ES-I3 (cell line): ENCODE measurements around the gene FAM117A.
"Not testable (repeated sequence)": the region's sequence is repeated elsewhere in the genome, so short reads cannot be mapped to it uniquely, and the experiment has no call there.

Experiments used
- H3K36me3 ChIP-seq: 2 replicates; pipeline ENCODE4 v1.6.1; 2013; ENCODE audit warnings: mild to moderate bottlenecking, low read length, control low read depth, moderate library complexity; ENCODE audit not compliant: insufficient read depth
- H3K4me1 ChIP-seq: 2 replicates; pipeline ENCODE4 v1.6.1; 2013; ENCODE audit warnings: mild to moderate bottlenecking, control low read depth, low read length; ENCODE audit not compliant: insufficient read depth
- H3K9ac ChIP-seq: 2 replicates; pipeline ENCODE4 v1.6.1; 2013; ENCODE audit warnings: low read depth, mild to moderate bottlenecking, low read length, moderate library complexity
- H3K9me3 ChIP-seq: 2 replicates; pipeline ENCODE4 v1.6.1; 2013; ENCODE audit warnings: mild to moderate bottlenecking, low read length, moderate library complexity; ENCODE audit not compliant: control insufficient read depth, insufficient read depth

FAM117A gene

DNA sequence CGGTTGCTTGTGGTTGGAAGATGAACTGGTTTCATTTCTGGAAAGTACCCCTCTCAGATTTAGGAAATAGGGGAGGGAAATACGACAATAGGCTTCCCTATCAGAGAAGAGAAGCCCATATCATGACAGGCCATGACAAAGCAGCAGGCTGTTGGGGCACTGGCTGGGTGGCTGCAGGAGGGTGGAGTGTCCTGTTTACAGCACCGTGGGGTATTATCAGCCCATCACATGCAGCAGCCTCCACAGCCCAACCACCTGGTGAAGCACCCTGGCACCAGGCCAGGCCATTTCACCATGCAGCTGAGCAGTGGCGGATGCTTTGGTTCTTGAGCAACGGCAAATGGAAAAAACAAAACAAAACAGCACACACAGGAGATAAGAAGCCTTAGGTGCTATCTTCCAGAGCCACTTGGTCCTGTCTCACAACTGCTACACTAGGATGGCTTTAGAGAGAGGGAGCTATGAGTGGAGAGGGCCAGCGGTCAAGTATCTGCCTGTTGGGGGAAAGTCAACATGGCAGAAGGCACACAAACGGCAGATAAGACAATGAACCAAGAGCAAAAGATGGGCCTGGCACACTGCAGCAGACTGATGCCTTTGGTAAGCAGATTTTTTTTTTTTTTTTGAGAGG lies 24.2 kb downstream of the FAM117A start:
- H3K9ac ChIP-seq: no peak overlapping the region

GRCh38 chr17:49738456-49739163 lies 25.3 kb downstream of the FAM117A start:
- Histone ChIP-seq H3K36me3 (no peaks in the 10 kb centered on the region), H3K4me1 (no peaks in the 10 kb centered on the region), H3K9me3 (no peaks in the 10 kb centered on the region), H3K9ac (no peak overlapping the region)

More for the DNA sequence above, 24.2 kb downstream of the FAM117A start:
- no peaks in the 10 kb centered on the region for H3K36me3 ChIP-seq
- H3K4me1 ChIP-seq: no peaks in the 10 kb centered on the region
- H3K9me3 ChIP-seq: no peaks in the 10 kb centered on the region

DNA sequence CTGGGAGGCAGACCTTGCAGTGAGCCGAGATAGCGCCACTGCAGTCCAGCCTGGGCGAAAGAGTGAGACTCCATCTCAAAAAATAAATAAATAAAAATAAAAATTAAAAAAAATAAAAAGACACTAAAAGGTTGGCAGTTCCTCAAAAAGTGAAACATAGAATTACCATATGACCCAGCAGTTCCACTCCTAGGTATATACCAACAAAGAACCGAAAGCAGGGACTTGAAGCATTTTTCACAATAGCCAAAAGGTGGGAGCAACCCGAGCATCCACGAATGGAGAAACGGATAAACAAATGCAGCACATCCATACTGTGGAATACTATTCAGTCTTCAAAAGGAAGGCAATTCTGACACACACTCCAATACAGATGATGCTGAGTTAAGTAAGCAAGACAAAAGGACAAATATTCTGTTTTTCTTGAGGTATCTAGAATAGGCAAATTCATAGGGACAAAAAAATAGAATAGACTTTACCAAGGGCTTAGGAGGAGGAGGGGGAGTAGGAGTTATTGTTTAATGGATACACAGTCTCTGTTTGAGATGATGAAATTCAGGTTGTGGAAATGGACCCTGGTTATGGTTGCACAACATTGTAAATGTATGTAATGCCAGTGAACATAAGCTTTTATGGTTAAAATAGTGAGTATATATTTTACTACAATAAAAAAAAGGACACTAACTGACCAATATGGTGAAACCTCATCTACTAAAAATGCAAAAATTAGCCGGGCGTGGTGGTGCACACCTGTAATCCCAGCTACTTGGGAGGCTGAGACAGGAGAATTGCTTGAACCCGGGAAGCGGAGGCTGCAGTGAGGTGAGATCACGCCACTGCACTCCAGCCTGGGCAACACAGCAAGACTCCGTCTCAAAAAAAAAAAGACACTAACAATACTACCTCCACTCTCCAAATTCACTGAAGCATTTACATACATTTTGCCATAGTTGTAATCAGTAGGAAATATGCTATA lies 29.1 kb downstream of the FAM117A start:
- no peaks in the 10 kb centered on the region for H3K36me3 ChIP-seq
- no peaks in the 10 kb centered on the region for H3K4me1 ChIP-seq
- no peak overlapping the region for H3K9ac ChIP-seq
- H3K9me3 ChIP-seq: no peaks in the 10 kb centered on the region

- Histone ChIP-seq H3K36me3 (no peaks in the 10 kb centered on the region), H3K4me1 (no peaks in the 10 kb centered on the region), H3K9me3 (no peaks in the 10 kb centered on the region), H3K9ac (no peak overlapping the region)
Observed at GRCh38 chr17:49731435-49731831, 32.5 kb downstream of the FAM117A start.

- Histone ChIP-seq H3K9ac (no peak overlapping the region), H3K4me1 (no peaks in the 10 kb centered on the region), H3K9me3 (no peaks in the 10 kb centered on the region), H3K36me3 (no peaks in the 10 kb centered on the region)
Observed at GRCh38 chr17:49730785-49731434, 33.0 kb downstream of the FAM117A start.

DNA sequence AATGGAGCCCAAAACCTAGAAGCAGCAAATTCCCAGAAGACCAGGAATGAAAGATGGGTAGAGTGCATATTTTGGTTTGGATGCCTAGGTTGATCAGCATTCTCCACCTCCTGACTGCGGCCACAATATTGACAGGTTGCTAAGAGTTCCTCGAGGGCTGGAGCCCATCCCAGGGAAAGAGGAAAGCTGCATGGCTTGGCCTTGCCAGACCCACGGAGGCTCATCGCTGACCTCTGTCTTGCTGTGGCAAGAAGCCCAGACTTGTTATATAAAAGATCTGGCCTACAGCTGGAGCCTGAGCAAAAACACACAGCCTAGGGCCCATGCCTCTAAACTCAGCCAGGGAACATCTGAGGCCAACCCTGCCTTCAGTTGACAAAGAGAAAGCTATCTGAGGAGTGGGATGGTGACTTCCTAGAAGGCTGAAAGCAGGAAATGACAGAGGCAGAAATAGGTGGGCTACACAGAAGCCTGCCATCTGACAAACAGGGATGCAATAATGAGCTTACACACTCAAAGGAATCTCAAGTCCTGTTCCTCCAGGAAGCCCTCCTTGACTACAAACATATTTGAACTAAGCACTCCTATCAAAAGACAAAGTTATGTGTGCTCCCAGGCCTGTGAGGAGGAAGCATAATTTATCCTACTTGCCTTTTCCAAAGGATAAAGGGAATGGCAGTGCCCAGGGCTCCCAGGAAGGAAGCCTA lies 33.7 kb downstream of the FAM117A start:
- H3K9me3 ChIP-seq: no peaks in the 10 kb centered on the region
- no peak overlapping the region for H3K9ac ChIP-seq
- no peaks in the 10 kb centered on the region for H3K36me3 ChIP-seq
- no peaks in the 10 kb centered on the region for H3K4me1 ChIP-seq

GRCh38 chr17:49729069-49729468 lies 34.9 kb downstream of the FAM117A start:
- Histone ChIP-seq H3K9ac (no peak overlapping the region), H3K9me3 (no peaks in the 10 kb centered on the region), H3K4me1 (no peaks in the 10 kb centered on the region)

DNA sequence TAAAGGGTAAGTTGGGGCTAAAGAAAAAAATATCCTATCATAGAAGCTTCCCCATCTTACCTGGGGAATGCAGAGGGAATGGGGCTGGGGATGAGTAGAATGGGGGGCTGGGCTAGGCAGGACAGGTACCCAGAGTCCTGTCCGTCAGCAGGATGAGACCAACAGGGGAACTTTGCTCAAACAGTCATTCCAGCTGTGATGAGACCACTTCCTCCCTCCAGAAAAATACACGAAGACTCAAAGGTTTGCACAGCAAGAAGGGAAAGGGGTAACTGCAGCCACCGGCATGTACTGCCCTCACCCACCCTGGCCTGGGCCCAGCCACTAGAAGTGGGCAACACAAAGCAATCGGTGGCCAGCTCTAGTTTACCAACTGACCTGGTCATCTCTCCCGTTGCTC lies 35.5 kb downstream of the FAM117A start:
- H3K9ac ChIP-seq: no peak overlapping the region
- H3K4me1 ChIP-seq: 0 out of 2 replicates have a peak, but pooled peaks cover 3% of the 10 kb centered on the region
- H3K36me3 ChIP-seq: no peaks in the 10 kb centered on the region
- no peaks in the 10 kb centered on the region for H3K9me3 ChIP-seq

More at GRCh38 chr17:49729069-49729468, 34.9 kb downstream of the FAM117A start:
- no peaks in the 10 kb centered on the region for H3K36me3 ChIP-seq

- H3K9ac ChIP-seq: no peak overlapping the region
- no peaks in the 10 kb centered on the region for H3K9me3 ChIP-seq
- 0 out of 2 replicates have a peak, but pooled peaks cover 5% of the 10 kb centered on the region for H3K4me1 ChIP-seq
- H3K36me3 ChIP-seq: no peaks in the 10 kb centered on the region
Observed at GRCh38 chr17:49727380-49727779, 36.6 kb downstream of the FAM117A start.

GRCh38 chr17:49725452-49726130 lies 38.3 kb downstream of the FAM117A start:
- H3K9me3 ChIP-seq: no peaks in the 10 kb centered on the region
- peaks cover 6% of the 10 kb centered on the region; the same call in 1 of the 2 replicates for H3K36me3 ChIP-seq
- no peak overlapping the region for H3K9ac ChIP-seq
- H3K4me1 ChIP-seq: 0 out of 2 replicates have a peak, but pooled peaks cover 5% of the 10 kb centered on the region

GRCh38 chr17:49724552-49724951 lies 39.4 kb downstream of the FAM117A start:
- H3K9ac ChIP-seq, H3K9me3 ChIP-seq, H3K4me1 ChIP-seq, H3K36me3 ChIP-seq: not testable (repeated sequence)

DNA sequence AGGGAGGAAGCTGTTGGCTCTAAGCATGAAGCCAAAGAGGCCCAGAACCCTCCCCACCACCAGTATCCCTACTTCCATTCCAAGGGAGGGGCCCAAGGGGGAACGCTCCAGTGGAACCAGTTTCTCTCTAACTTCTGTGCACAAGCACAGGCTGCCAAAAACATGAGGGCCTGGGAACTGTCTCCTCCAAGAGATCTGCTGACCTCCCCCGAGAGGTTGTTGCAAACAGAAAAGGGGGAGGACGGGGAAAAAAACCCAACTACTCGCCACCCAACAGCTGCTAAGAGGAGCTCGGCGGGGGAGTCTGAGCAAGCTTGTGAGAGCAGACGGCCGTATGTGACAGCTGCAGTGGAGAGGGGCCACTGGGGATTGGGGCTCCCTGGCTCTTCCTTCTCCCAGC lies 40.5 kb downstream of the FAM117A start:
- Histone ChIP-seq H3K9ac (no peak overlapping the region), H3K4me1 (0 out of 2 replicates have a peak, but pooled peaks cover 5% of the 10 kb centered on the region), H3K36me3 (peaks cover 9% of the 10 kb centered on the region; the same call in 1 of the 2 replicates), H3K9me3 (no peaks in the 10 kb centered on the region)

DNA sequence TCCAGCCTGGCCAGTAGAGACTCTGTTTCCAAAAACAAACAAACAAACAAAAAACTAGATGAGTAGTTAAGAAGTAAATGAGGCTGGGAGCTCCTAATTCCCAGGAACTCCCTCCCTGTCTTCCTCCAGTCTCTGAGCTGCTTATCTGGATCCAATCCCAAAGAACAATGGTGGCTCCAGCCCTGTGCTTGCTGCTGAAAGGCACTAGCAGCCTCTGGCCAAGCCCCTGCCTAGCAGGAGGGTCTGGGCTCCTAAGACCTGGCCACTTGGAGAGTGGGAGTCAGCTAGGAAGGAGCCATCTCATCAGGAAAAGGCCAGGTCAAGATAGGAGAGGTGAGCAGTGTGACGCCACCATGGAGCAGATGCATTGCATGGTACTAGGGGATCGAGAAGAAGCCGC lies 41.9 kb downstream of the FAM117A start:
- Histone ChIP-seq H3K4me1 (0 out of 2 replicates have a peak, but pooled peaks cover 5% of the 10 kb centered on the region), H3K36me3 (peaks cover 16% of the 10 kb centered on the region; the same call in 1 of the 2 replicates), H3K9ac (no peak overlapping the region), H3K9me3 (no peaks in the 10 kb centered on the region)
